HepG2 (cell line): Measurements from ENCODE around the gene UGGT1. TPM values are rescaled to one million over a fixed set of nuclear protein-coding genes. Genes with fewer than 3 reads are reported as not detected.

ENCODE experiments used
- FOXA3 ChIP-seq: IDR thresholded peaks from 2 replicates; pipeline ENCODE4 v1.6.1; 2016; ENCODE audit warnings: missing genetic modification reagents, missing compliant biosample characterization
- GFI1 ChIP-seq: sonication (generic); formaldehyde crosslinking; IDR thresholded peaks from 2 replicates; pipeline ENCODE4 v1.5.0; 2020; ENCODE audit warnings: missing genetic modification reagents, mild to moderate bottlenecking, borderline replicate concordance
- JUNB ChIP-seq: sonication (generic); formaldehyde crosslinking; IDR thresholded peaks from 2 replicates; pipeline ENCODE4 v1.8.0; 2022; ENCODE audit warnings: missing genetic modification reagents, mild to moderate bottlenecking, borderline replicate concordance
- KLF13 ChIP-seq: sonication (generic); formaldehyde crosslinking; IDR thresholded peaks from 2 replicates; pipeline ENCODE4 v1.4.0; 2020; ENCODE audit warnings: mild to moderate bottlenecking, missing genetic modification reagents
- KLF15 ChIP-seq: sonication (generic); formaldehyde crosslinking; IDR thresholded peaks from 2 replicates; pipeline ENCODE4 v1.8.1; 2023; ENCODE audit warnings: borderline replicate concordance, mild to moderate bottlenecking, inconsistent platforms, missing genetic modification reagents, mixed read lengths
- NCOA1 ChIP-seq: sonication (generic); formaldehyde crosslinking; IDR thresholded peaks from 2 replicates; pipeline ENCODE4 v1.9.0; 2021; ENCODE audit warnings: missing genetic modification reagents
- SNRNP70 ChIP-seq: fragments of 200-400 bp; formaldehyde crosslinking; IDR thresholded peaks from 2 replicates; pipeline ENCODE4 v1.6.1; 2017; ENCODE audit warnings: mild to moderate bottlenecking, low read depth, low read length, moderate library complexity
- TMF1 ChIP-seq: sonication (generic); formaldehyde crosslinking; IDR thresholded peaks from 2 replicates; pipeline ENCODE4 v1.8.1; 2022; ENCODE audit warnings: low read depth, missing genetic modification reagents
- ZBTB33 ChIP-seq: sonication (generic); formaldehyde crosslinking; IDR thresholded peaks from 2 replicates; pipeline ENCODE4 v1.4.0; 2020; ENCODE audit warnings: missing genetic modification reagents
- ZBTB4 ChIP-seq: sonication (generic); formaldehyde crosslinking; IDR thresholded peaks from 2 replicates; pipeline ENCODE4 v1.4.0; 2020; ENCODE audit warnings: missing genetic modification reagents, mild to moderate bottlenecking, borderline replicate concordance
- ZBTB42 ChIP-seq: sonication (generic); formaldehyde crosslinking; IDR thresholded peaks from 2 replicates; pipeline ENCODE4 v1.5.0; 2020; ENCODE audit warnings: mild to moderate bottlenecking, missing genetic modification reagents
- ZBTB46 ChIP-seq: sonication (generic); formaldehyde crosslinking; IDR thresholded peaks from 2 replicates; pipeline ENCODE4 v1.4.0; 2020; ENCODE audit warnings: mild to moderate bottlenecking, missing genetic modification reagents, borderline replicate concordance
- ZNF124 ChIP-seq: sonication (generic); formaldehyde crosslinking; IDR thresholded peaks from 2 replicates; pipeline ENCODE4 v1.4.0; 2020; ENCODE audit warnings: missing genetic modification reagents
- ZNF574 ChIP-seq: sonication (generic); formaldehyde crosslinking; IDR thresholded peaks from 2 replicates; pipeline ENCODE4 v1.4.0; 2020; ENCODE audit warnings: missing genetic modification reagents
- ZNF672 ChIP-seq: sonication (generic); formaldehyde crosslinking; IDR thresholded peaks from 2 replicates; pipeline ENCODE4 v1.8.1; 2022; ENCODE audit warnings: missing genetic modification reagents
- ZNF674 ChIP-seq: sonication (generic); formaldehyde crosslinking; IDR thresholded peaks from 2 replicates; pipeline ENCODE4 v1.5.0; 2020; ENCODE audit warnings: low read depth, mild to moderate bottlenecking, missing genetic modification reagents
- ZNF776 ChIP-seq: sonication (generic); formaldehyde crosslinking; IDR thresholded peaks from 2 replicates; pipeline ENCODE4 v1.4.0; 2020; ENCODE audit warnings: mild to moderate bottlenecking, missing genetic modification reagents
- ZSCAN25 ChIP-seq: sonication (generic); formaldehyde crosslinking; IDR thresholded peaks from 2 replicates; pipeline ENCODE4 v1.8.0; 2022; ENCODE audit warnings: mild to moderate bottlenecking, missing genetic modification reagents
- ZSCAN30 ChIP-seq: sonication (generic); formaldehyde crosslinking; IDR thresholded peaks from 2 replicates; pipeline ENCODE4 v1.5.0; 2020; ENCODE audit warnings: mild to moderate bottlenecking, missing genetic modification reagents
- polyA plus RNA-seq, 8 experiments: library from polyadenylated mRNA; depleted of rRNA in 3 of 8; stranded (reverse) in 7 of 8; unstranded in 1 of 8; fragments of >200 nt; fragmentation: Illumina TruSeq in 4 of 8; extraction: Trizol in 4 of 8; gene quantifications; 2 replicates each; pipeline versions ENCODE4 v1.2.1 to v1.2.3, GENCODE V29; 2011 to 2016; ENCODE audit warnings: low read depth in 4 of 8, missing spikeins in 1 of 8, mixed read lengths in 1 of 8; ENCODE audit not compliant: insufficient read depth in 1 of 8
- total RNA-seq, 5 experiments: library from RNA; depleted of rRNA; stranded (reverse); fragments of >200 nt; fragmentation: Illumina TruSeq; extraction: Trizol; gene quantifications; 2 replicates each; pipeline ENCODE4 v1.2.3, GENCODE V29; 2016; ENCODE audit warnings: low read depth in 1 of 5

The UGGT1 gene
- total and polyA plus RNA-seq, 2 of the 13 experiments (the other 11 are each of a cell fraction or from before 2014, with no cell fraction given) = 35.8 to 83.2 TPM

- peak; percentile 86; the same call in 1 of the 2 replicates for TF ChIP-seq ZBTB42 (CRISPR knock-in tag)
- no peak for TF ChIP-seq JUNB (CRISPR knock-in tag)
- peak; percentile 61 for TF ChIP-seq ZBTB33 (CRISPR knock-in tag)
- 0 out of 2 replicates have a peak, but pooled peaks have one; percentile 66 for TF ChIP-seq ZNF672 (CRISPR knock-in tag)
- peak; percentile 62; the same call in 1 of the 2 replicates for TF ChIP-seq GFI1
- TF ChIP-seq FOXA3 (CRISPR knock-in tag) = peak; percentile 61
- TF ChIP-seq KLF13 (CRISPR knock-in tag) = no peak
- TF ChIP-seq ZNF574 = peak; percentile 87
- TF ChIP-seq KLF15 = no peak; the same call in 1 of the 2 replicates
- TF ChIP-seq ZSCAN30 (CRISPR knock-in tag) = peak; percentile 56; the same call in 1 of the 2 replicates
- no peak for TF ChIP-seq SNRNP70
- TF ChIP-seq TMF1 = no peak; the same call in 1 of the 2 replicates
- peak; percentile 89 for TF ChIP-seq NCOA1 (CRISPR knock-in tag)
- TF ChIP-seq ZBTB46 (CRISPR knock-in tag) = peak; percentile 96; the same call in 1 of the 2 replicates
- peak; percentile 46; the same call in 1 of the 2 replicates for TF ChIP-seq ZSCAN25
- peak; percentile 79 for TF ChIP-seq ZBTB4
- TF ChIP-seq ZNF674 (CRISPR knock-in tag) = 0 out of 2 replicates have a peak, but pooled peaks have one; percentile 53
- TF ChIP-seq ZNF124 = peak; percentile 94; the same call in 1 of the 2 replicates
- TF ChIP-seq ZNF776 (CRISPR knock-in tag) = peak; percentile 76
Observed at GRCh38 chr2:128232965-128233789, 142.2 kb downstream of the UGGT1 start (continued).
